ENCODE data around the gene PCCA. TPM values are rescaled to one million over a fixed set of nuclear protein-coding genes. Genes with fewer than 3 reads are reported as not detected.

Gene PCCA
- total RNA-seq, 1 experiment from 2014 or later, result 52.8 TPM

DNA sequence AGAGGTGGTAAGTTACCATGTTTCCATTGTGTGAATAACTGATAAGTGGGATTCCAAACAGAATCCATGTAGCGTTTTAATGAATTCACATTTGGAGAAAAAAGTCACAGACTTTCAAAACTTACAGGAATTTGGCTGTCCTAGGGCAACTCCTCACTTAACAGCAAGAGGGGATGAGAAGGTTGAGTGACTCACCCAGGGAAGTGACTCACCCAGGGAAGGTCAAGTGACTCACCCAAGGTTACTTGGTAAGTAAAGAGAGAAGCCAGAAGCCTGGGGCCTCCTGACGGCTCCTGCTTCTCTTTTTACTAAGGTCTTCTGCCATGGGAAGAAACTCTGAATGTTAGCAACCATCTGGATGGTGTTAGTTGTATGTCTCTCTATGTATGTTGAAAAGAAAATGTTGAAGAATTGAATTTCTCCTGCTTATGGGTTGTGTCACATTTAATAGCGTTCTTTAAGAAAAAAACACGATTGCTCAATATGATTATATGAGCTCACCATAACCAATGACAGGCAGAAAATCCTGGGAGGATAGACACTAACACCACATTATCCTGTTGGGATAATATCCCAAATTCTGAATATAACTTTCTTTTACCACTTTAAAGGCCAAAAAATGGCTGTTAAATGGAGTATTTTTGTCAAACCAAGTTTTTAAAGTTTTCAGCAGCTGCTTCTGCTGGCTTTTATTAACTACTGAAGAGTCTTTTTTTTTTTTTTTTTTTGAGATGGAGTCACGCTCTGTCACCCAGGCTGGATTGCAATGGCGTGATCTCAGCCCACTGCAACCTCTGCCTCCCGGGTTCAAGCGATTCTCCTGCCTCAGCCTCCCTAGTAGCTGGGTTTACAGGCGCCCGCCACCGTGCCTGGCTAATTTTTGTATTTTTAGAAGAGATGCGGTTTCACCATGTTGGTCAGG lies 304.1 kb downstream of the PCCA start:
- peaks cover 40% of the 10 kb centered on the region for H3K4me1 Mint-ChIP-seq
- H3K27me3 Mint-ChIP-seq (ENCODE audit: low read depth), result no peaks in the 10 kb centered on the region
- TF ChIP-seq, protein P1, sequence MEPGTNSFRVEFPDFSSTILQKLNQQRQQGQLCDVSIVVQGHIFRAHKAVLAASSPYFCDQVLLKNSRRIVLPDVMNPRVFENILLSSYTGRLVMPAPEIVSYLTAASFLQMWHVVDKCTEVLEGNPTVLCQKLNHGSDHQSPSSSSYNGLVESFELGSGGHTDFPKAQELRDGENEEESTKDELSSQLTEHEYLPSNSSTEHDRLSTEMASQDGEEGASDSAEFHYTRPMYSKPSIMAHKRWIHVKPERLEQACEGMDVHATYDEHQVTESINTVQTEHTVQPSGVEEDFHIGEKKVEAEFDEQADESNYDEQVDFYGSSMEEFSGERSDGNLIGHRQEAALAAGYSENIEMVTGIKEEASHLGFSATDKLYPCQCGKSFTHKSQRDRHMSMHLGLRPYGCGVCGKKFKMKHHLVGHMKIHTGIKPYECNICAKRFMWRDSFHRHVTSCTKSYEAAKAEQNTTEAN (CRISPR knock-in tag; IDR thresholded peaks at IDR 0.05), result no peak
- TF ChIP-seq, protein P2, sequence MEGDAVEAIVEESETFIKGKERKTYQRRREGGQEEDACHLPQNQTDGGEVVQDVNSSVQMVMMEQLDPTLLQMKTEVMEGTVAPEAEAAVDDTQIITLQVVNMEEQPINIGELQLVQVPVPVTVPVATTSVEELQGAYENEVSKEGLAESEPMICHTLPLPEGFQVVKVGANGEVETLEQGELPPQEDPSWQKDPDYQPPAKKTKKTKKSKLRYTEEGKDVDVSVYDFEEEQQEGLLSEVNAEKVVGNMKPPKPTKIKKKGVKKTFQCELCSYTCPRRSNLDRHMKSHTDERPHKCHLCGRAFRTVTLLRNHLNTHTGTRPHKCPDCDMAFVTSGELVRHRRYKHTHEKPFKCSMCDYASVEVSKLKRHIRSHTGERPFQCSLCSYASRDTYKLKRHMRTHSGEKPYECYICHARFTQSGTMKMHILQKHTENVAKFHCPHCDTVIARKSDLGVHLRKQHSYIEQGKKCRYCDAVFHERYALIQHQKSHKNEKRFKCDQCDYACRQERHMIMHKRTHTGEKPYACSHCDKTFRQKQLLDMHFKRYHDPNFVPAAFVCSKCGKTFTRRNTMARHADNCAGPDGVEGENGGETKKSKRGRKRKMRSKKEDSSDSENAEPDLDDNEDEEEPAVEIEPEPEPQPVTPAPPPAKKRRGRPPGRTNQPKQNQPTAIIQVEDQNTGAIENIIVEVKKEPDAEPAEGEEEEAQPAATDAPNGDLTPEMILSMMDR (IDR thresholded peaks at IDR 0.05), result no peak
- TF ChIP-seq ETV6 (CRISPR knock-in tag; IDR thresholded peaks at IDR 0.05) (no peak), ERG (CRISPR knock-in tag; IDR thresholded peaks at IDR 0.05) (no peak), TEAD4 (CRISPR knock-in tag; IDR thresholded peaks at IDR 0.05) (no peak), NR3C1 (CRISPR knock-in tag; conservative IDR thresholded peaks at IDR 0.05; ENCODE audit: low read depth) (no peak), FOXP1 (CRISPR knock-in tag; IDR thresholded peaks at IDR 0.05; ENCODE audit: borderline replicate concordance) (no peak), ESRRA (CRISPR knock-in tag; IDR thresholded peaks at IDR 0.05; ENCODE audit: borderline replicate concordance) (no peak), ZNF219 (CRISPR knock-in tag; IDR thresholded peaks at IDR 0.05; ENCODE audit: borderline replicate concordance) (no peak), CREM (CRISPR knock-in tag; IDR thresholded peaks at IDR 0.05) (no peak)
- TF ChIP-seq, protein P3, sequence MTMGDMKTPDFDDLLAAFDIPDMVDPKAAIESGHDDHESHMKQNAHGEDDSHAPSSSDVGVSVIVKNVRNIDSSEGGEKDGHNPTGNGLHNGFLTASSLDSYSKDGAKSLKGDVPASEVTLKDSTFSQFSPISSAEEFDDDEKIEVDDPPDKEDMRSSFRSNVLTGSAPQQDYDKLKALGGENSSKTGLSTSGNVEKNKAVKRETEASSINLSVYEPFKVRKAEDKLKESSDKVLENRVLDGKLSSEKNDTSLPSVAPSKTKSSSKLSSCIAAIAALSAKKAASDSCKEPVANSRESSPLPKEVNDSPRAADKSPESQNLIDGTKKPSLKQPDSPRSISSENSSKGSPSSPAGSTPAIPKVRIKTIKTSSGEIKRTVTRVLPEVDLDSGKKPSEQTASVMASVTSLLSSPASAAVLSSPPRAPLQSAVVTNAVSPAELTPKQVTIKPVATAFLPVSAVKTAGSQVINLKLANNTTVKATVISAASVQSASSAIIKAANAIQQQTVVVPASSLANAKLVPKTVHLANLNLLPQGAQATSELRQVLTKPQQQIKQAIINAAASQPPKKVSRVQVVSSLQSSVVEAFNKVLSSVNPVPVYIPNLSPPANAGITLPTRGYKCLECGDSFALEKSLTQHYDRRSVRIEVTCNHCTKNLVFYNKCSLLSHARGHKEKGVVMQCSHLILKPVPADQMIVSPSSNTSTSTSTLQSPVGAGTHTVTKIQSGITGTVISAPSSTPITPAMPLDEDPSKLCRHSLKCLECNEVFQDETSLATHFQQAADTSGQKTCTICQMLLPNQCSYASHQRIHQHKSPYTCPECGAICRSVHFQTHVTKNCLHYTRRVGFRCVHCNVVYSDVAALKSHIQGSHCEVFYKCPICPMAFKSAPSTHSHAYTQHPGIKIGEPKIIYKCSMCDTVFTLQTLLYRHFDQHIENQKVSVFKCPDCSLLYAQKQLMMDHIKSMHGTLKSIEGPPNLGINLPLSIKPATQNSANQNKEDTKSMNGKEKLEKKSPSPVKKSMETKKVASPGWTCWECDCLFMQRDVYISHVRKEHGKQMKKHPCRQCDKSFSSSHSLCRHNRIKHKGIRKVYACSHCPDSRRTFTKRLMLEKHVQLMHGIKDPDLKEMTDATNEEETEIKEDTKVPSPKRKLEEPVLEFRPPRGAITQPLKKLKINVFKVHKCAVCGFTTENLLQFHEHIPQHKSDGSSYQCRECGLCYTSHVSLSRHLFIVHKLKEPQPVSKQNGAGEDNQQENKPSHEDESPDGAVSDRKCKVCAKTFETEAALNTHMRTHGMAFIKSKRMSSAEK (CRISPR knock-in tag; IDR thresholded peaks at IDR 0.05; ENCODE audit: borderline replicate concordance), result no peak
- ChIA-PET CTCF (interaction anchor here (0.7 to 1.3 kb wide), 2 partner anchors 118 to 427 kb away, joined by 3 to 4 read pairs; no protein-coding TSS in a partner anchor), POLR2A (no interaction called here)
- peak overlapping the region; percentile 48; the same call in 1 of the 2 replicates for H3K27ac Mint-ChIP-seq
- DNase-seq (ENCODE audit: low spot score) (no peak), ATAC-seq (peak; percentile 72)
- H3K36me3 Mint-ChIP-seq, result no peaks in the 10 kb centered on the region
- no peak overlapping the region for H3K4me3 Mint-ChIP-seq
- no peaks in the 10 kb centered on the region for H3K9me3 Mint-ChIP-seq

DNA sequence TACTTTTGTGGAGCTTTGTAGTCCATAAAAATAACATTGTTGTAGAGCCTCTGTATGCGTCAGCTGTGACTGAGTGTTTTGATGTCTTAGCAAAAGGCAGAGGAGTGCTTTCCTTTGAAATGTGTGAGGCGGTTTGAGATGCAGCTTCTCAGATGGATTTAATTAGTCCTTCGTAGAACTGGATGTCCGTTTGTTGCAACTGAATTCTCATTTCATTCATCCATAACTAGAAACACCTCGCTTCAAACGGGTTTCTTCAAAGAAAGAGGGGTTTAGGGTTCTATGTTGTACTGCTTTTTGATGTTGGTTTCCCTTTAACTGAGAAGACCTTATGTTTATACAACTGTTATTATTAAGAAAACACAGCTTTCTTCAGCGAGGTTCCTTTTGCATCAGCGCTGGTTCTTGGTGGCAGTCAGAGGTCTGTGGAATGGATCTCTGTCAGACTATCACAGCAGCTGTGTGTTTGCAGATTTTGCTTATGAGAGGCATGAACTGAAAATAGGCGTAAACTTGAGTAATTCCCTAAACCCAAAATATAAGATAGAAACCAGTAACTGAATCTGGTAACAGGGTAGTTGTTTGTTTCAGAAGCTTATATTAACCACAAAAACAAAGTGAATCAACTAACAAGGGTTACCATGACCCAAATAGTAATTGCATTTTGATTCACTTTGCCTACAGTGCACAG lies 305.3 kb downstream of the PCCA start:
- H3K4me3 Mint-ChIP-seq, result no peak overlapping the region
- CTCF ChIA-PET, result interaction anchor here (1.3 kb wide), 1 partner anchor 117 kb away, joined by 3 read pairs; no protein-coding TSS in a partner anchor
- H3K27me3 Mint-ChIP-seq (ENCODE audit: low read depth), result no peaks in the 10 kb centered on the region
- DNase-seq (ENCODE audit: low spot score) (no peak), ATAC-seq (no peak)
- H3K4me1 Mint-ChIP-seq, result peaks cover 44% of the 10 kb centered on the region
- no peaks in the 10 kb centered on the region for H3K9me3 Mint-ChIP-seq
- H3K27ac Mint-ChIP-seq, result peak overlapping the region; percentile 56; the same call in 1 of the 2 replicates
- POLR2A ChIA-PET, result no interaction called here
- no peaks in the 10 kb centered on the region for H3K36me3 Mint-ChIP-seq
- TF ChIP-seq ZNF317 (CRISPR knock-in tag; IDR thresholded peaks at IDR 0.05; ENCODE audit: borderline replicate concordance, low read depth), result no peak
- TF ChIP-seq CREB1 (CRISPR knock-in tag; IDR thresholded peaks at IDR 0.05), result no peak
- TF ChIP-seq SP1 (CRISPR knock-in tag; conservative IDR thresholded peaks at IDR 0.05), result no peak
- no peak for TF ChIP-seq NR1H2 (CRISPR knock-in tag; IDR thresholded peaks at IDR 0.05)
- TF ChIP-seq TCF7 (CRISPR knock-in tag; IDR thresholded peaks at IDR 0.05; ENCODE audit: low read depth), result no peak
- TF ChIP-seq, protein P1 (CRISPR knock-in tag; IDR thresholded peaks at IDR 0.05), result no peak
- TF ChIP-seq, protein P4, sequence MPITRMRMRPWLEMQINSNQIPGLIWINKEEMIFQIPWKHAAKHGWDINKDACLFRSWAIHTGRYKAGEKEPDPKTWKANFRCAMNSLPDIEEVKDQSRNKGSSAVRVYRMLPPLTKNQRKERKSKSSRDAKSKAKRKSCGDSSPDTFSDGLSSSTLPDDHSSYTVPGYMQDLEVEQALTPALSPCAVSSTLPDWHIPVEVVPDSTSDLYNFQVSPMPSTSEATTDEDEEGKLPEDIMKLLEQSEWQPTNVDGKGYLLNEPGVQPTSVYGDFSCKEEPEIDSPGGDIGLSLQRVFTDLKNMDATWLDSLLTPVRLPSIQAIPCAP (CRISPR knock-in tag; IDR thresholded peaks at IDR 0.05), result no peak
- no peak for TF ChIP-seq ERG (CRISPR knock-in tag; IDR thresholded peaks at IDR 0.05)
- no peak for TF ChIP-seq TEAD4 (CRISPR knock-in tag; IDR thresholded peaks at IDR 0.05)
- no peak for TF ChIP-seq RELA (CRISPR knock-in tag; IDR thresholded peaks at IDR 0.05; ENCODE audit: borderline replicate concordance)
- TF ChIP-seq ATF3 (CRISPR knock-in tag; conservative IDR thresholded peaks at IDR 0.05), result no peak
